Nephron (organoid): ENCODE data around the gene C3orf18.

ENCODE experiments used
- H3K27ac Mint-ChIP-seq, 3 experiments: 2 replicates each; pipeline ENCODE4 v1.8.0; 2020; ENCODE audit warnings: mixed read lengths in 3 of 3, mild to moderate bottlenecking in 2 of 3, moderate library complexity in 1 of 3
- H3K27me3 Mint-ChIP-seq: 2 replicates; pipeline ENCODE4 v1.8.0; 2021; ENCODE audit warnings: low read depth, mild to moderate bottlenecking, moderate library complexity, mixed read lengths
- H3K36me3 Mint-ChIP-seq: 2 replicates; pipeline ENCODE4 v1.8.0; 2020; ENCODE audit warnings: low read depth, mixed read lengths
- H3K4me1 Mint-ChIP-seq: 2 replicates; pipeline ENCODE4 v1.8.0; 2020; ENCODE audit warnings: mixed read lengths
- H3K4me3 Mint-ChIP-seq, 3 experiments: 2 replicates each; pipeline ENCODE4 v1.8.0; 2020; ENCODE audit warnings: mild to moderate bottlenecking in 3 of 3, mixed read lengths in 3 of 3, moderate library complexity in 2 of 3
- H3K9me3 Mint-ChIP-seq: 2 replicates; pipeline ENCODE4 v1.8.0; 2020; ENCODE audit warnings: mixed read lengths
- TF ChIP-seq, protein P1 (sequence below), 3 experiments: fragments of 200-600 bp; sonication (generic); IDR thresholded peaks; one replicate each; pipeline ENCODE4 v1.5.0; 2021; ENCODE audit warnings: antibody characterized with exemption in 3 of 3; ENCODE audit not compliant: unreplicated experiment in 3 of 3

Gene C3orf18

DNA sequence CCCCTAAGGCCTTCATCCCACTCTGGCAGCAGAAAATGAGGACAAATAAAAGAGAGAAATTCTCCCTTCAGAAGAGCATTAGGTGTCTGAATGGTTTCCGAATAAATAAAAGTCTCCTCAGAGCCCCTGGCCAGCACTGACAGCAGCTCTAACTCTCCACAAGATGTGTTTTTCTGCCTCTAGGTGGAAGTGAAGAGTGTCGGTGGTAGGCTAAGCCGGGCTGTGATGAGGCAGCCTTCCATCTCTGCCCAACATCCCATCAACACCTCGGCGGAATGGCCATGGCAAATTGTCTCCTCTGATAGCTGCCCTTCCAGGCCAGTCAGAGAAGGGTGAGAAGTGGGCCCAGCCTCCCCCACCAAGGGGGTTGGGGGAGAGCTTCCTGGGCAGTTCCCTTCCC is 57.8 kb downstream of the C3orf18 start:
- H3K36me3 Mint-ChIP-seq = no peaks in the 10 kb centered on the region
- peaks cover 9% of the 10 kb centered on the region for H3K4me1 Mint-ChIP-seq

DNA sequence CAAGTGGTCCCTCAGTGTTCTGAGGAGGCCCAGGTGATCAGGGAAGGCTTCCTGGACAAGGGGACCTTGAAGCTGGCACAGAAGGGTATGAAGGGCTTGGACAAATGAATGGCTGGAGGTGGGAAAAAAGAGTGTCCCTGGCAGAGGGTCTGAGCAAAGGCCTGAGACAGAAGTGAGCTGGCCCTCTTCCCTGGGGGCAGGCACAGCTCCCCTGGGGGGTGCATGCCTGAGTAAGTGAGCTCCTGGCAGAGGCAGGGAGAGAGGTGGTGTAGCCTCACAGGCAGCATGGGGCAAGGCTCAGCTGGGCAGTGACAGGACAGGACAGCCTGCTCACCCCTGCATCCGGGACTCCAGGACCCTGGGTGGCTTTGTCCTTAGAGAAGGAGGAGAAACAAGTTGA is 58.7 kb downstream of the C3orf18 start:
- Mint-ChIP-seq H3K27ac (no peak overlapping the region), H3K4me1 (peaks cover under 1% of the 10 kb centered on the region), H3K9me3 (no peaks in the 10 kb centered on the region), H3K27me3 (peaks cover 41% of the 10 kb centered on the region), H3K4me3 (no peak overlapping the region), H3K36me3 (no peaks in the 10 kb centered on the region)
- TF ChIP-seq, protein P1, sequence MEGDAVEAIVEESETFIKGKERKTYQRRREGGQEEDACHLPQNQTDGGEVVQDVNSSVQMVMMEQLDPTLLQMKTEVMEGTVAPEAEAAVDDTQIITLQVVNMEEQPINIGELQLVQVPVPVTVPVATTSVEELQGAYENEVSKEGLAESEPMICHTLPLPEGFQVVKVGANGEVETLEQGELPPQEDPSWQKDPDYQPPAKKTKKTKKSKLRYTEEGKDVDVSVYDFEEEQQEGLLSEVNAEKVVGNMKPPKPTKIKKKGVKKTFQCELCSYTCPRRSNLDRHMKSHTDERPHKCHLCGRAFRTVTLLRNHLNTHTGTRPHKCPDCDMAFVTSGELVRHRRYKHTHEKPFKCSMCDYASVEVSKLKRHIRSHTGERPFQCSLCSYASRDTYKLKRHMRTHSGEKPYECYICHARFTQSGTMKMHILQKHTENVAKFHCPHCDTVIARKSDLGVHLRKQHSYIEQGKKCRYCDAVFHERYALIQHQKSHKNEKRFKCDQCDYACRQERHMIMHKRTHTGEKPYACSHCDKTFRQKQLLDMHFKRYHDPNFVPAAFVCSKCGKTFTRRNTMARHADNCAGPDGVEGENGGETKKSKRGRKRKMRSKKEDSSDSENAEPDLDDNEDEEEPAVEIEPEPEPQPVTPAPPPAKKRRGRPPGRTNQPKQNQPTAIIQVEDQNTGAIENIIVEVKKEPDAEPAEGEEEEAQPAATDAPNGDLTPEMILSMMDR (IDR thresholded peaks at IDR 0.05; ENCODE audit: unreplicated experiment in 3 of 3) = no peak

More for the DNA sequence above, 57.8 kb downstream of the C3orf18 start:
- peaks cover 36% of the 10 kb centered on the region for H3K27me3 Mint-ChIP-seq
- TF ChIP-seq, protein P1 (IDR thresholded peaks at IDR 0.05; ENCODE audit: unreplicated experiment in 3 of 3) = no peak
- no peak overlapping the region for H3K27ac Mint-ChIP-seq
- H3K9me3 Mint-ChIP-seq = no peaks in the 10 kb centered on the region
- H3K4me3 Mint-ChIP-seq = no peak overlapping the region
